Measurements from ENCODE around the gene BTG1. TPM values are rescaled to one million over a fixed set of nuclear protein-coding genes. Genes with fewer than 3 reads are reported as not detected.

BTG1 gene
- total and polyA plus RNA-seq, 2 of the 8 experiments (the other 6 are each of a cell fraction or from before 2014, with no cell fraction given), result 17.1 to 32.7 TPM

- TF ChIP-seq TAF7 (optimal IDR thresholded peaks at IDR 0.05; ENCODE audit: borderline replicate concordance, low read depth, low read length), result no peak
- TF ChIP-seq BRCA1 (IDR thresholded peaks at IDR 0.05; ENCODE audit: low read depth, low read length), result no peak
- no peak for TF ChIP-seq SAP30 (IDR thresholded peaks at IDR 0.05; ENCODE audit: insufficient read depth, insufficient replicate concordance, low read length)
Observed at GRCh38 chr12:92158796-92159439, 13.3 kb upstream of the BTG1 start (continued).
